K562 (cell line): Measurements from ENCODE around the gene DDOST. TPM values are rescaled to one million over a fixed set of nuclear protein-coding genes. Genes with fewer than 3 reads are reported as not detected.
A peak's percentile ranks its signal among the peaks of the same experiment; 100 is the strongest.

Source experiments
- ADNP ChIP-seq: fragments of 200-800 bp; sonication (Bioruptor generic); IDR thresholded peaks from 2 replicates; pipeline ENCODE4 v1.6.1; 2016; ENCODE audit warnings: missing genetic modification characterization, missing compliant biosample characterization
- CHCHD3 ChIP-seq: fragments of 250-450 bp; sonication (Bioruptor Pico); IDR thresholded peaks from 2 replicates; pipeline ENCODE4 v2.1.2; 2022; ENCODE audit warnings: mild to moderate bottlenecking
- ESRRA ChIP-seq: fragments of 450-650 bp; IDR thresholded peaks from 2 replicates; pipeline ENCODE4 v1.6.1; 2014; ENCODE audit warnings: low read depth, mild to moderate bottlenecking, moderate library complexity, borderline replicate concordance
- GABPB1 ChIP-seq: sonication (generic); formaldehyde crosslinking; IDR thresholded peaks from 2 replicates; pipeline ENCODE4 v1.8.0; 2022; ENCODE audit warnings: mild to moderate bottlenecking, missing genetic modification reagents
- KLF13 ChIP-seq: fragments of 450-650 bp; IDR thresholded peaks from 2 replicates; pipeline ENCODE4 v1.6.1; 2016; ENCODE audit warnings: missing genetic modification characterization, low read depth, mild to moderate bottlenecking, missing compliant biosample characterization, moderate library complexity, borderline replicate concordance
- PKNOX1 ChIP-seq: fragments of 450-650 bp; IDR thresholded peaks from 2 replicates; pipeline ENCODE4 v1.6.1; 2016
- POLR2B ChIP-seq: fragments of 450-650 bp; IDR thresholded peaks from 2 replicates; pipeline ENCODE4 v1.6.1; 2018; ENCODE audit warnings: low read depth; ENCODE audit not compliant: partially characterized antibody
- POU5F1 ChIP-seq: fragments of 150-350 bp; IDR thresholded peaks from 2 replicates; pipeline ENCODE4 v1.6.1; 2014; ENCODE audit warnings: borderline replicate concordance, low read length, low read depth, mild to moderate bottlenecking; ENCODE audit not compliant: partially characterized antibody
- RBM39 ChIP-seq: fragments of 200-400 bp; formaldehyde crosslinking; optimal IDR thresholded peaks from 2 replicates; pipeline ENCODE3; 2018; ENCODE audit warnings: low read depth, low read length
- SETDB1 ChIP-seq: IDR thresholded peaks from one replicate; pipeline ENCODE4 v1.6.1; 2012; ENCODE audit warnings: low read length, control low read depth, inconsistent platforms
- STAT6 ChIP-seq: sonication (generic); formaldehyde crosslinking; IDR thresholded peaks from 2 replicates; pipeline ENCODE4 v1.8.1; 2023; ENCODE audit warnings: mild to moderate bottlenecking, missing genetic modification reagents
- TBP ChIP-seq: optimal IDR thresholded peaks from 2 replicates; pipeline ENCODE3; 2011; ENCODE audit warnings: low read depth, low read length, improper control_type of control experiment
- TOE1 ChIP-seq, 2 experiments: fragments of 450-650 bp in 1 of 2; sonication (generic) in 1 of 2; formaldehyde crosslinking in 1 of 2; IDR thresholded peaks; 2 replicates each; pipeline versions ENCODE4 v1.7.1 to v1.8.0; 2016 to 2022; ENCODE audit warnings: borderline replicate concordance in 2 of 2, mild to moderate bottlenecking in 2 of 2, antibody characterized with exemption in 1 of 2, inconsistent platforms in 1 of 2, low read depth in 1 of 2, missing genetic modification reagents in 1 of 2, moderate library complexity in 1 of 2
- ZNF140 ChIP-seq: fragments of 250-450 bp; sonication (Bioruptor Pico); IDR thresholded peaks from 2 replicates; pipeline ENCODE4 v1.8.0; 2021; ENCODE audit warnings: moderate library complexity, mild to moderate bottlenecking, inconsistent platforms
- ZNF354B ChIP-seq: fragments of 250-450 bp; sonication (Bioruptor Pico); IDR thresholded peaks from 2 replicates; pipeline ENCODE4 v1.4.0; 2020
- ZNF551 ChIP-seq: fragments of 250-450 bp; sonication (Bioruptor Pico); IDR thresholded peaks from 2 replicates; pipeline ENCODE4 v1.5.0; 2021; ENCODE audit warnings: mild to moderate bottlenecking, moderate library complexity
- polyA plus RNA-seq, 8 experiments: library from polyadenylated mRNA; depleted of rRNA in 4 of 8; stranded (reverse) in 5 of 8; unstranded in 3 of 8; fragments of >200 nt; fragmentation: Nextera tagmentation in 2 of 8; fragmentation: Illumina TruSeq in 1 of 8; extraction: Ambion mirVana in 2 of 8; extraction: Trizol in 1 of 8; gene quantifications; 2 replicates each; pipeline versions ENCODE4 v1.2.1 to v1.2.3, GENCODE V29; 2011 to 2014; ENCODE audit warnings: inconsistent platforms in 1 of 8, missing spikeins in 1 of 8
- total RNA-seq, 7 experiments: library from RNA; depleted of rRNA in 6 of 7; stranded (reverse); fragments of >200 nt in 6 of 7; fragmentation: Illumina TruSeq in 2 of 7; extraction: Trizol in 2 of 7; gene quantifications; 2 replicates each; pipeline versions ENCODE4 v1.2.1 to v1.2.3, GENCODE V29; 2011 to 2021; ENCODE audit warnings: low replicate concordance in 1 of 7

The DDOST gene
- total and polyA plus RNA-seq, 9 of the 15 experiments (the other 6 are each of a cell fraction or from before 2014, with no cell fraction given), result 173 to 306 (median 222) TPM

- TF ChIP-seq STAT6 (no peak; the same call in 1 of the 2 replicates), SETDB1 (no peak), KLF13 (tag) (peak; percentile 59; the same call in 1 of the 2 replicates), TBP (peak; percentile 24), CHCHD3 (no peak), ZNF551 (CRISPR knock-in tag) (no peak), POU5F1 (no peak), RBM39 (no peak), ZNF354B (no peak), PKNOX1 (peak; percentile 83), TOE1 (IDR thresholded peaks at IDR 0.05; ENCODE audit: borderline replicate concordance) (no peak), TOE1 (CRISPR knock-in tag; IDR thresholded peaks at IDR 0.05; ENCODE audit: borderline replicate concordance, low read depth) (no peak), ZNF140 (CRISPR knock-in tag) (no peak), GABPB1 (peak; percentile 99), ADNP (tag) (no peak), ESRRA (peak; percentile 66), POLR2B (peak; percentile 75)
Measured at GRCh38 chr1:20661207-20662109, at the start of gene DDOST (continued).
